HG03280 (cell line): Measurements from ENCODE around the gene WDR48.

Experiments used
- ATAC-seq: cut with Tn5 transposase; IDR thresholded peaks from one replicate; pipeline ENCODE4 v1.9.1; 2021; ENCODE audit warnings: mild to moderate bottlenecking, moderate library complexity; ENCODE audit not compliant: unreplicated experiment

WDR48 gene

DNA sequence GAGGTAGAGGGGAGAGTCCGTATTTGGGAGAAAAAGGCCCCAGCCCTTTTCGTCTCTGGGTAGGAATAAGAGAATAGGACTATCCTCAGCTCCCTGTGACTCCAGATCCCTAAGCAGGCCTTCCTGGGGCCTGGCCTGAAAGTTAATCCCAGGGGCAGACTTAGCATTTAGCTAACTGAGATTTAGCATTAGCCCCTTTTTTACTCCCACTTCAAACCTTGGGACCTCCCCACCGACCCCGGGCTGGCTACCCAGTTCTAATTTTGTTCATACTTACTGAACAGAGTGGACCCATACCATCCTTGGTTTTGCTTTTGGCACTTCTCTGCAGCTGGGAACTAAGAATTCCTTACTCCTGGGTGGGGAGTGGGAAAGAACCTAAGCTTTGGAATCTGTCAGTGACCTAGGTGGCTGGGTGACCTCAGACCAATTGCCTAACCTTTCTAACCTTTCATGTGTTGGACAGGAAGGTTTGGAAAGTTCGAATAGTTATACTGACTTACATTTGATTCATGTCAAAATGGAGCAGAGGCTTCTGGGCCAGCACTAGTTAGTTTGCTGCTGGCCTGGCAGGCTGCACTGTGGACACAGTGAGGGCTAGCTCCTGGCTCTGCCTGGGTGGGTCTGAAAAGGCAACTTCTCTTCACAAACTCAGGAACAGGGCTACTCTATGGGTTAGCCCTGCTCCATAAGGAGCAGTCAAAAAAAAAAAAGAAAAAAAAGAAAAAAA, 67.3 kb downstream of the WDR48 start:
- ATAC-seq, result no peak

DNA sequence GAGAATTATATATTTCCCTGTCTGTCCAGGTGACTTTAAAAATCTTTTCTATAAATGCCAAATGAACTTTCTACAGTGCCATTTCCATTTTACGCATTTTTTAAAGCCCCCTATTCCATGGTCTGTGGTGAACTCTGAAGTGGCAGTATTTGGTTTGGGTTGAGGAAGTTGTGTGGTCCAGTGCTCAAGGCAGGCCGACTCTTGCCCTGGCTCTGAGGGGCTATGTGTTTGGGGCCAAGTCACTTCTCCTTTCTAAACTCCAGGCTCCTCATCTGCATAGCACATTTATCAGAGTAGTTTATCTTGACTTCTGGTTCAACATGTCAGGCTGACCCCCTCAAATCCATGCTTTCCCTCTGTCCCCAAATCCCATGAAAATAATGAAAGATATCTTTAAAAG, 69.8 kb downstream of the WDR48 start:
- ATAC-seq, result no peak

DNA sequence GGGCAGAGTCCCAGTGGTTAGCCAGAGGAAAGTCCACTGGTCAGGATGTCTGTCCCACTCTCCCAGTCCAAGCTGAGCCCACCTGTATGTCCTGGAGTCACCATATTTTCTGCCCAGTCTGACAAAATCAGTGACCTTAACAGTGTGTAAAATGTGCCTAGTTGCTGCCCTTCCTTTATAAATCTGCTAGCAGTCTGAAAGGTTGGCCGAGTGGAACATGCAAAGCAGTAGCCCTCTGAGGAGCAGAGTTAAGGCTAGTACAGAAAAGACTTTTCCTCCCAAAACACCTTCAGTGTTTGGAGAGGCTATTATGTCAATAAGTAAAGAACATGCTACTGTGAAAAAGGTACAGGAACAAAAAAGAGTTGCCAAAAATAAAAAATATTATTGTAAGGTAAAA, 71.0 kb downstream of the WDR48 start:
- ATAC-seq, result no peak

DNA sequence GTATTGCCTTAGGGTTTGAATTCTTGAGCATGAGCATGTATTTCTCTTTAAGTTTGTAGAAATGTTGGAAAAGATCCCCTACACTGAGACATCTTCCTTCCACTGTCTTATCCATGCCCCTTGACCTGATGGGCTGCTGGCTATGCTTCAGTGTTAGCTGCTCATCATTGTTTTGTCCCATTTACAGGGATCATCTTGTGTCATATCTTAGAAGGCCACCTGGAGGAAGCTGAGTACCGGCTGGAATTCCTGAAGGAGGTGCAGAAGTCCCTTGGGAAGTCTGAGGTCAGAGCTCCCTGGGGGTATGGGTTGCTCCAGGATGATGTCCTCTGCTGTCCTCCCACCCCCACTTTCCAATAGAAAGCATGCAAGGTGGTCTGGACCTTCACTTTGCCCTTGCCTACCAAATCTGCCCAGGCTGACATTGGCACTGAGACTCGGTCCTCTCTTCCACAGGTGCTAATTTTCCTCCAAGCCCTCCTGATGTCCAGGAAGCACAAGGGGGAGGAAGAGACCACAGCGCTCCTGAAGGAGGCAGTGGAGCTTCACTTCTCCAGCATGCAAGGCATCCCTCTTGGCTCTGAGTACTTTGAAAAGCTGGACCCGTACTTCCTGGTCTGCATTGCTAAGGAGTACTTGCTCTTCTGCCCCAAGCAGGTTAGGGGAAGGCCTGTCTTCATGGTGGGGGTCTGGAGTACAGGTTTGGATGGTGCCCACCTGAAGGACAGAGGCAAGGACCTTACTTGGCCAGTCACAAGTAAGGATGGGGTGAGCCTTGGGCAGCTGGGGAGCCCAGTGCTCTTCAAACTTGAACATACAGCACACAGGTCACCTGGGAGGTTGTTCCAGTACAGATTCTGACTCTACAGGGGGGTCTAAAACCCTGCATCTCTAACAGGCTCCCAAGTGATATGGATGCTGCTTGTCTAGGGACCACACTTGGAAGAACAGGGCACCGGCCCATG, 73.3 kb downstream of the WDR48 start:
- ATAC-seq, result no peak

DNA sequence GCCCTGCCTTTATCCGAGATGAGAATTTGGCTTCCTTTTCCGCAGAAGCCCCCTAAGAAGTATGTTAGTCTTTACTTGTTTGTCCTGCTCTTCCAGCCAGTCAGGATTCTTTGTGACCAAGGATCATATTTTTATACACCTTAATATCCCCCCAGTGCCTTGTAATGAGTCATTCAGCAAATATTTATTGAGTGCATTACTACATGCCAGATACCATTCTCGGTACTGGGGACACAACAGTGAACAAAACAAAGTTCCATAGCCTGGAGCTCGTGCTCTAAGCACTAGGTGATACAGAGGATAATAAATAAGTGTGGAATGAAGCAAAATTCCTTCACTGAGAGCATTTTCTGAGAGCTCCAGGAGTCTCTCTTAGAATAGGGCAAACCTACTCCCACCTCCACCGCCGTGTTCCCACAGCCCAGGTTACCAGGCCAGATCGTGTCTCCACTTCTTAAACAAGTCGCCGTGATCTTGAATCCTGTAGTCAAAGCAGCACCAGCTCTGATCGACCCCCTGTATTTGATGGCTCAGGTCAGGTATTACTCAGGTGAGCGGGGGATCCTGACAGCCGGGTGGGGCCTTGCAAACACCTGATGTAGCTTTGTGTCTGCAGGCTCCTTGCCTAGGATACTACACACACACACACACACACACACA, 74.2 kb downstream of the WDR48 start:
- ATAC-seq, result no peak

DNA sequence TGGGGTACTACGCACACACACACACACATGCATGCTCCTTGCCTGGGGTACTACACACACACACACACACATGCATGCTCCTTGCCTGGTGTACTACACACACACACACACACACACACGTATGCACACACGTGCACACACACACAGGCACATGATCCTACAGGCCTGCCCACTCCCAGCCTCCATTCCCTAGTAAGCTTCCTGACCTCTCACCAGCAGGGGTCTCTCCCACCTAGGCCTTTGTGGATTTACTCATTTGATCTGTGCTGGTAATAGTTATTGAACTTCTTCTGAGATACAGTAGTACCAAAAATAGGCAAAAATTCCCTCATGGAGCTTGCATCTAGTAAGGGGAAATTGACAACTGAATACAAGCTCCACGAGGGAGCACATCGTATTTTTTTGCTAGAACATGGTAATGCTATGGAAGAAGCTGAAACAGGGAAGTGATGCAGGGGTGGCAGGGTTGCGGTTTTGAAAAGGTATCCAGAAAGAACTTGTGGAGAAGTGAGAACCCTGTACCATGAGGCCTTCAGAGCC, 74.8 kb downstream of the WDR48 start:
- ATAC-seq, result no peak

DNA sequence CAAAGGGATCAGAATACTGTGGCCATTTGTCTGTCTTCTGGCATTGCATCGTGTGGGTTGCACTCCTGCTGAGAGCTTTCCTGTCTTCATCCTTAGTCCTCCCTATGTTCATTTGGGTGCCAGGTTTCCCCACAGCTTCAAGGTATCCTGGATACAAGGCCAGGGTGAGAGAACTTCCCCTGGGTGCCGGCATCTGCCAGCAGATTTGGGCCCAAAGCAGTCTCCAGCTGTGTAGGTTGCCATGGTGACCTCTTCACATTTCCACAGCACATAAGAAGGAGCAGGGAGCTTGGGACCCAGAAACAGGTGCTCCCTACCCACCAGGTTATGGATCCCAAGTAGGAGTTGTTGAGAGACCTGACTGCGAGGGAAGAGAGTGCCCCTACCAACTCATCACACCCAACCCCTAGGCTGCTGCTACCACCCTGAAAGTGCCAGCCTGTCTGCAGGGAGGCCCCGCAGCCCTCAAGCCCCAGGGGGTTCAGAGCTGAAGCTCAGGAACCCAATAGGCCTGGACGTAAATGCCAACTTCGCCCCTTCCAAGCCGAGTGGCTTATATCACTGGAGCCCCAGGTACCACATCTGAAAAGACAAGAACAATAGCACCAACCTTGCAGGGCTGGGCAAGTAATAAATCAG, 75.6 kb downstream of the WDR48 start:
- no peak for ATAC-seq

DNA sequence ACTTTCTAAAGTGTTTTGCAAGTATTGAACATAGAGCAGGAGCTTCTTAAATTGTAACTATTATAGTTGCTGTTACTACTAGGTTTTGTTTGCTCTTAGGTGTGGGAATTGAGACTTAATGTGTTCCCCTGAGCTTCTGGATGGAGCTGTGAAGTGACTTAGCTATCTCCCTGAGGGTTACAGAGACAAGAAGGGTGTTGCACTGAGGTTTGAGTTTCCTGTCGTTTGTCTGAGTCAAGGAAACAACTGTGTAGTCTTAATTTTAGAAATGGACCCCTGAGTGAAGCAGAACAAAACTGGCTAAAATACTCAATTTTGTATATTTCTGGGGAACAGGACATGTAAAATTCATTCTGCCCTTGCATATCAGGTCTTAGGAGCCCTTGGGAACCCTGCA, 76.1 kb downstream of the WDR48 start:
- ATAC-seq, result no peak

DNA sequence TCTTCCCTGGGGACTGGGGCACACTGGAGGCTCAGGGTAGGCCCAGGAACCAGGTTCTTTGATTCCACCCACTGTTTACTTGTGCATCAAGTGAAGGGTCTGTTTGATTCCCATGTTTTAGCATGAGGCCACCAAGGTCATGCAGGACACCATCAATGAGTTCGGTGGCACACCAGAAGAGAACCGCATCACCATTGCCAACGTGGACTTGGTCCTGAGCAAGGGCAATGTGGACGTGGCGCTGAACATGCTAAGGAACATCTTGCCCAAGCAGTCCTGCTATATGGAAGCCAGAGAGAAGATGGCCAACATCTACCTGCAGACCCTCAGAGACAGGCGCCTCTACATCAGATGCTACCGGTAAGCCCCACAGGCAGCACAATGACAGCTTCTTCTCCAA, 77.1 kb downstream of the WDR48 start:
- ATAC-seq, result no peak

DNA sequence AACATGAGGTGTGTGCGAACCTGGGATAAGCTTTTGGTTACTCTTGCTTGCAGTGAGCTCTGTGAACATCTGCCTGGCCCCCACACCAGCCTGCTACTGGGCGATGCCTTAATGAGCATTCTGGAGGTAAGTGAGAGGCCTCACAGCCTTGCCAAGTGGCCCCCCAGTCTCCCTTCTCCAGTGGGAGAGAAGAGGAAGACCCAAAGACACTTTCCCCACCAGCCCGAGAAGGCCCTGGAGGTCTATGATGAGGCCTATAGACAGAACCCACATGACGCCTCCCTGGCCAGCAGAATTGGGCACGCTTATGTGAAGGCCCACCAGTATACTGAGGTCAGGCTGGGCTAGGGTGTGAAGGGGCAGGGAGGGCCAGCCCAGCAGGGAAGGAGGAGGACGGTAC, 78.2 kb downstream of the WDR48 start:
- ATAC-seq, result no peak

DNA sequence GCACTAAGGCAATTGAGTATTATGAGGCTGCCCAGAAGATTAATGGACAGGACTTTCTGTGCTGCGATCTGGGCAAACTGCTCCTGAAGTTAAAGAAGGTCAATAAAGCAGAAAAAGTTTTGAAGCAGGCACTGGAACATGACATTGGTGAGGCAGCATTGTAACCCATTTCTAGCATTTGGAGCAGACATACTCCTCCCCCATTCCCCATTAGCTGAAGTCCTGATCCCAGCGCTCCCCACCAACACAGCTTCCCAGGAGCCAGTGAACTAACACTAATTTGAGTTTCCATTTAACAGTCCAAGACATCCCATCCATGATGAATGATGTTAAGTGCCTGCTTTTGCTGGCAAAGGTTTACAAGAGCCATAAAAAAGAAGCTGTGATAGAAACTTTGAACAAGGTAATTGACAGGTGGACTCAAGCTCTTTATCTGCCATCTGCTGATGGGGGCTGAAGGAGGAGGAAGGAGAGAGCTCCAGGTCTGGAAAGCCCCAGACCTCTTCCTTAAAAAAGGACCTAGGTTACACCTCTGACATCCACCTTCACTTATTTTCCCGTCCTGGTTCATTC, 79.0 kb downstream of the WDR48 start:
- ATAC-seq, result no peak

DNA sequence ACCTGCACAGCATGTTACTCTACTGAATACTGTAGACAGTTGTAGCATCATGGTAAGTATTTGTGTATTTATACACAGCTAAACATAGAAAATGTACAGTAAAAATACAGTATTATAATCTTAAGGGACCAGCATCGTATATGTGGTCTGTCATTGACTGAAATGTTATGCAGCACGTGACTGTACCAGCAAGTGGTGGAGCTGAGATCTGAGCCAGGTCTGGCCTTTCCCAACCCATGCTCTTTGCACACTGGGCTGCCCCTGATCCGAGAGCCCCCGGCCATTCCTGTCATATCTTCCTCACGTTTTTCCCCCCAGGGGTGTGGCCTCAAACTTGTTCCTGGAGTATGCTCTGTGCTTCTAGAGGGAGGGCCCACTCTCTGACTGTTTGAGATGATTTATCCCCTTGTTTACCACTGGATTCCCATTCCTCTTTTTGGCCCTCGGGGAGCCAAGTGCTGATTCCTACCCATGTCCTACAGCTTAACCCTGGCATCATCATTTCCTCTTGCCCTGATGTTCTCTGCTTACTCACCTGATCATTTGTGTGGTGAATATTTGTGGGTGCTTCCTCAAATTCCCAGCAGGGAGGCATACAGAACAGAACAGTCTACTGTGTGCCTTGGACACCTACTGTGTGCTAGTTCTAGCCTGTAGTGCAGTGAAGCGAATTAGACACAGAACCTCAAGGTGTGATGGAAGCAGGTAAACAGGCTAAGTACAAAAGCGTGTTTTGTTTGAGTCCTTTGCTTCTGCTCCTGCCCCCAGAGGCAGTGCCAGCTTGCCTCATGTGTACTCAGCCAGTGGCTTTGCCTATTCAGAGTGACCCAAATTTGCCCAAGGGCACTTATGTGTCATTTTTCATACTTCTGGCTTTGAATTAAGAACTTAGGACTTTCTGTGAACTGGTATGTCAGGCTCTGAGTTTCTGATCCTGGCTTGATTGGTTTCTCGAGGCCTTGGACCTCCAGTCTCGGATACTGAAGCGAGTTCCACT, 80.6 kb downstream of the WDR48 start:
- no peak for ATAC-seq

DNA sequence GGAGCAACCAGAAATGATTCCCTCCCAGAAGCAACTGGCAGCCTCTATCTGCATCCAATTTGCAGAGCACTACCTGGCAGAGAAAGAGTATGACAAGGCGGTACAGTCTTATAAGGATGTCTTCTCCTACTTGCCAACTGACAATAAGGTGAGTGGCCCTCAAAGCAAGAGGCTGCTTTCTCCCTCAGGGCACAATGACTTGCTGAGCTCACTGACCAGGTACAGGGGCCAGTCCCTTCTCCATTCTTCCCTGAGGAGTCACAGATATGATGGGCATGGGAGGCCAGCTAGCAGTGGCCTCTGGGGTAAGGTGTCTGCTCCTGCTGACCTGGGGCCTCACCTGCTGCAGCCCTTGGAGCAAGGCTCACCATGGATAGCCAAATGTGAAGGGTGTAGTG, 81.3 kb downstream of the WDR48 start:
- ATAC-seq, result no peak

DNA sequence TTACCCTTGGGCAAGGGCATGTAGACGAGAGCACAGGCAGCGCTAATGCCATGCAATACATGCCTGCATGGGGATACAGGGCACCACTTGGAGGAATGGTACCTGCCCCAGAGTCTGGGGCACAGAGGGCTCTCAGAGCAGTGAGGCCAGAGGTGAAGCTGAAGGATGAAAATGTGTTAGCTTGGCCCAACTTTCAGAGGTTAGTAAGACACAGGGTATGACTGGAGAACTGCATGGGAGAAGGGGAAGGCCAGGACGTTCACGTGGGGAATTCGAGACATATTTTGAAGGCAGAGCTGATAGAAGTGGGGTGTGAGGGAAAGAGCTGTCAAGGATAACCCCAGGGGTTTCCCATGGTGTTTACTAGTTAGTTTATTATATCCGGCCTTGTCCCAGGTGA, 82.0 kb downstream of the WDR48 start:
- no peak for ATAC-seq

DNA sequence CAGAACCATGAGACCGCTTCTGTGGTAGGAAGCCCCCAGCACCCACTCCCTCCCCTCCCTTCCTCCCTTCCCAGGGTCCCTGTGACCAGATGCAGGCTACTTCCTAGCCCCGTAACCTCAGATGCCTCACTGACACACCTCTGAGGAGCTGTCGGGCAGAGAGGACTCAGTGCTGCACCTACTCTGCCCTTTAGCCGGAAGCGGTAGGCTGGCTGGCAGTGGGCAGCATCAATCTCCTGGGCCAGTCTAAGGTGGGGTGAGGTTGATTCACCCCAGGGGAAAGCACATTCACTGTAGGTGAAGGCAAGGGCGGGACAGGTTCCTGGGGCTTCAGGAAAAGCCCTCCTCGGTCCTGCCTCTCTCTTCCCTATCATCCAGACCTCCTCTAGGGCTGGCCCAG, 82.5 kb downstream of the WDR48 start:
- no peak for ATAC-seq

DNA sequence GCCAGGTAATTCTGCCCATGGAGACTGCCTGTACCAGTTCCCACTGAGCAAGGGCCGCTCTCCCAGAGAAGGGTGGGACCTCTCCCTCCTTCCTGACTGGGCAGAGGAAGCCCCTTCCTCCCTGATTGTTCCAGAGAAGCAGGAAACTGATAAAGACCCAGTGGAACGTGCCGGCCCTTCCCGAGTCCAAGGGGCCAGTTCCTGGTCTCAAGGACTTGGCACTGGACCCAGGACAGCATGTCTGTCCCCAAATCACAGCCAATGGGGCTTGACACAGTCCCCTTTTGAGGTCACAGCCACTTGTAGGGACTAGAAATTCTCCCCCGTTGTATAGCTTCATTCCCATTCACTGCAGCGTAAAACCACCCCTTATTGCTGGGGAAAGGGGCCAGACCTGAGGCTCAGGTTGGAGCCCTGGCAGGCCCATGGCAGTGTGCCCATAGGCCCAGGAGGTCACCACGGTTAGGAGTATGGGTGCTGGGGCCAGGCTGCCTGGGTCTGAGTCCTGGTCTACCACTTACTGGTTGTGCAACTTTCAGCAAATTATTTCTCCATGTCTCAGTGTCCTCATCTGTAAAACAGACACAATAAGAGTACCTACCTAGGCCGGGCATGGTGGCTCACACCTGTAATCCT, 83.5 kb downstream of the WDR48 start:
- no peak for ATAC-seq

DNA sequence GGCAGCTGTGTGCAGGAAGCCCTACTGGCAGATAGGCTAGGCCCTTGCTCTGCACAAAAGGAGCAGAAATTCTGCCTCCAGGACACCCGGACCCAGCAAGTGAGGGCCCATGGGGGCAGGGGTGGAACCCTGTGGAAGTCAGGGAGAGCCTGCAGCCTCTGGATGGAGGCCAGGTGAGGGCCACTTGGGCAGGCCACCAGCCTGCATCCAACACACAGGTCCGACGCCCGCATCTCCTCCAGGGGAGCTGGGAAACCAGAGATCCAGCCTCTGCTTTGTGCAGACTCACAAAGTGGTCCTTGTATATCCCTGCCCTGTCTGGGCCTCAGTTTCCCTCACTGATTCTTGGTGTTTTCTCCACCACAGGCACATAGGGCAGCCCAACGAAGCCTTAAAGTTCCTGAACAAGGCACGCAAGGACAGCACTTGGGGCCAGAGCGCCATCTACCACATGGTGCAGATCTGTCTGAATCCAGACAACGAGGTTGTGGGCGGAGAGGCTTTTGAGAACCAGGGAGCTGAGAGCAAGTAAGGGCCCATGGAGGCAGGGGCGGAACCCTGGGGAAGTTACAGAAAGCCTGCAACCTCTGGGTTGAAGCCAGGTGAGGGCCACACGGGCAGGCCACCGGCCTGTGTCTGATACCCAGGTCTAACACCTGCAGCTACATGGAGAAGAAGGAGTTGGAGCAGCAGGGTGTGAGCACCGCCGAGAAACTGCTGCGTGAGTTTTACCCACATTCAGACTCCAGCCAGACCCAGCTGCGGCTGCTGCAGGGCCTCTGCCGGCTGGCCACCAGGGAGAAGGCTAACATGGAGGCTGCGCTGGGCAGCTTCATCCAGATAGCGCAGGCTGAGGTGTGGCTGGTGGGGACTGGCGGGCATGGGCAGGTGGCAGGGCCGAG, 85.0 kb downstream of the WDR48 start:
- no peak for ATAC-seq

DNA sequence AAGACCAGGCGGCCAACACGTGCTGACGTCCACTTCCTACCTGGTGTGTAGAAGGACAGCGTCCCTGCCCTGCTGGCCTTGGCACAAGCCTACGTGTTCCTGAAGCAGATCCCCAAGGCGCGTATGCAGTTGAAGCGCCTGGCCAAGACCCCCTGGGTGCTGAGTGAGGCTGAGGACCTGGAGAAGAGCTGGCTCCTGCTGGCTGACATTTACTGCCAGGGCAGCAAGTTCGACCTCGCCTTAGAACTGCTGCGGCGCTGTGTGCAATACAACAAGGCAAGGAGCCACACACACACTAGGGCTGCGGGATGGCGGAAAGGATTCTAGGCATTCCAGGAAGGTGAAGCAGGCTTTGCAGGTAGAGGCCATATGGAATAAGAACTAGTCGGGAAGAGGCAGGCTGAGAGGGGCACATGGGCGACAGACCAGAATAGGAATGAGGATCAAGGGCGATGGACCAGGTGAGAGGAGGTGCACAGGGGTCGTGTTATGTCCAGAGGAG, 85.7 kb downstream of the WDR48 start:
- ATAC-seq, result no peak
